ENCODE results near the gene RBMS3. TPM values are rescaled to one million over a fixed set of nuclear protein-coding genes. Genes with fewer than 3 reads are reported as not detected.

RBMS3 gene
- total RNA-seq, 1 donor from 2014 or later: 33.0 TPM

- H3K9ac ChIP-seq (ENCODE audit: low read length): no peak overlapping the region
- no peak for FAIRE-seq
- Mint-ChIP-seq H3K27me3 (ENCODE audit: low read depth, unreplicated experiment) (no peaks in the 10 kb centered on the region), H3K27ac (ENCODE audit: unreplicated experiment) (no peak overlapping the region), H3K36me3 (ENCODE audit: low read depth, unreplicated experiment) (no peaks in the 10 kb centered on the region), H3K9me3 (ENCODE audit: unreplicated experiment) (no peaks in the 10 kb centered on the region), H3K4me1 (ENCODE audit: low read depth, unreplicated experiment) (peaks cover 3% of the 10 kb centered on the region), H3K4me3 (ENCODE audit: unreplicated experiment) (no peak overlapping the region)
- H3K4me2 ChIP-seq (ENCODE audit: low read length): no peak overlapping the region
- no peaks in the 10 kb centered on the region for H4K20me1 ChIP-seq (ENCODE audit: insufficient read depth, low read length)
- TF ChIP-seq EZH2 (IDR thresholded peaks at IDR 0.05; ENCODE audit: insufficient read depth, low read length): no peak
- no peak for TF ChIP-seq CTCF (IDR thresholded peaks at IDR 0.05; ENCODE audit: insufficient read depth, low read depth, low read length)
- DNase-seq (ENCODE audit: low read depth): no peak
- H3K4me3 ChIP-seq (ENCODE audit: insufficient read depth, low read depth, low read length): no peak overlapping the region
- no peak overlapping the region for H3K27ac ChIP-seq (ENCODE audit: low read depth, low read length)
- no peaks in the 10 kb centered on the region for H3K4me1 ChIP-seq (ENCODE audit: insufficient read depth, low read length)
- H2AFZ ChIP-seq (ENCODE audit: low read depth, low read length): no peak overlapping the region
- no peaks in the 10 kb centered on the region for H3K9me3 ChIP-seq (ENCODE audit: insufficient read depth, low read depth, low read length)
- no peaks in the 10 kb centered on the region for H3K79me2 ChIP-seq (ENCODE audit: insufficient read depth, low read length)
- H3K36me3 ChIP-seq (ENCODE audit: insufficient read depth, low read length): no peaks in the 10 kb centered on the region
- no peaks in the 10 kb centered on the region for H3K27me3 ChIP-seq (ENCODE audit: insufficient read depth, low read length)
Observed at GRCh38 chr3:30059240-30059639, 778.4 kb downstream of the RBMS3 start.
